NCI-H774 (cell line): ENCODE results near the gene SPON2.
"Not testable (repeated sequence)": the region's sequence is repeated elsewhere in the genome, so short reads cannot be mapped to it uniquely, and the experiment has no call there.

Source experiments
- DNase-seq: peaks from one replicate; lab custom pipeline; 2025; lab: John Stamatoyannopoulos, UW

Gene SPON2

GRCh38 chr4:1151541-1151940 is 20.8 kb downstream of the SPON2 start:
- DNase-seq = no peak

DNA sequence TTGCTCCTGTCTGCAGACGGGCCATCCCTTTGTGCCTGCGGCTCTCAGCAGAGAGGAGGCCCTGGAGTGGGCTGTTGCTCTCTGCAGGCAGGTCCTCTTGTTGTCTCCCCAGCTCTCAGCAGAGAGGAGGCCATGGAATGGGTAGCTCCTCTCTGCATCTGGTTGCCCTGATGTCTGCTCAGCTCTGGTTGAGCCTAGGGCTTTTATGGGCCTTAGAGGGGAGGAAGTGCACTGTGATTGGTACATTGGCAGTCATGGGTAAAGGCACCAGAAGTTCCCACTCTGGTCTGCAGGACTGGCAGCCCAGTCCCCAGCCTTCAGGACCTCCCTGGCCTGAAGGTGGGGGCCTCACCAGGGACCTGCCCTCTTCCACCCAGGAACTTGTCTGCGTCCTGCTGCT is 21.5 kb downstream of the SPON2 start:
- DNase-seq = no peak

DNA sequence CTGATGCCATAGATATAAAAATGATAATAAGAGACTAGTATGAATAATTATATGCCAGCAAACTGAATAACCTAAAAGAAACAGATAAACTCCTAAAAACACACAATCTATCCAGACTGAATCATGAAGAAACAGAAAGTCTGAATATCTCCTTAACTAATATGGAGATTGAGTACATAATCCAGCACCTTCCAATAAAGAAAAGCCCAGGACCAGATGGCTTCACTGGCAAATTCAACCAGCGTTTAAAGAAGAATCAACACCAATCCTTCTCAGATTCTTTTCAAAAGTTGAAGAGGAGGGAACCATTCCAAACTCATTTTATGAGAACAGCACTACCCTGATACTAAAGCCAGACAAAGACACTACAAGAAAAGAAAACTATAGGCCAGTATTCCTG is 32.5 kb downstream of the SPON2 start:
- DNase-seq = no peak

DNA sequence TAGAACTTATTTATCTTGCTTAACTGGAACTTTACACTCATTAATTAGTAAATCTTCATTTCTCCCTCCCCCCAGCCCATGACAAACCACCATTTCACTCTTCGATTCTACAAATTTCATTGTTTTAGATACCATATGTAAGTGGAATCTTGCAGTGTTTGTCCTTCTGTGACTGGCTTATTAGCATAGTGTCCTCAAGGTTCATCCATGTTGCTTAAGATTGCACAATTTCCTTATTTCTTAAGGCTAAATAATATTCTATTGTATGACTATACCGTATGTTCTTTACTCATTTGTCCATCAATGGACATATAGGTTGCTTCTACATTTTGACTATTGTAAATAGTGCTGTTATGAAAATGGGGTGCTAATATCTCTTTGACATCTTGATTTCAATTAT is 34.5 kb downstream of the SPON2 start:
- no peak for DNase-seq

GRCh38 chr4:1137063-1137776 is 35.2 kb downstream of the SPON2 start:
- no peak for DNase-seq

GRCh38 chr4:1136048-1136447 is 36.3 kb downstream of the SPON2 start:
- DNase-seq = no peak

- DNase-seq = no peak
These were observed 39.4 kb downstream of the SPON2 start for GRCh38 chr4:1133033-1133432.

DNA sequence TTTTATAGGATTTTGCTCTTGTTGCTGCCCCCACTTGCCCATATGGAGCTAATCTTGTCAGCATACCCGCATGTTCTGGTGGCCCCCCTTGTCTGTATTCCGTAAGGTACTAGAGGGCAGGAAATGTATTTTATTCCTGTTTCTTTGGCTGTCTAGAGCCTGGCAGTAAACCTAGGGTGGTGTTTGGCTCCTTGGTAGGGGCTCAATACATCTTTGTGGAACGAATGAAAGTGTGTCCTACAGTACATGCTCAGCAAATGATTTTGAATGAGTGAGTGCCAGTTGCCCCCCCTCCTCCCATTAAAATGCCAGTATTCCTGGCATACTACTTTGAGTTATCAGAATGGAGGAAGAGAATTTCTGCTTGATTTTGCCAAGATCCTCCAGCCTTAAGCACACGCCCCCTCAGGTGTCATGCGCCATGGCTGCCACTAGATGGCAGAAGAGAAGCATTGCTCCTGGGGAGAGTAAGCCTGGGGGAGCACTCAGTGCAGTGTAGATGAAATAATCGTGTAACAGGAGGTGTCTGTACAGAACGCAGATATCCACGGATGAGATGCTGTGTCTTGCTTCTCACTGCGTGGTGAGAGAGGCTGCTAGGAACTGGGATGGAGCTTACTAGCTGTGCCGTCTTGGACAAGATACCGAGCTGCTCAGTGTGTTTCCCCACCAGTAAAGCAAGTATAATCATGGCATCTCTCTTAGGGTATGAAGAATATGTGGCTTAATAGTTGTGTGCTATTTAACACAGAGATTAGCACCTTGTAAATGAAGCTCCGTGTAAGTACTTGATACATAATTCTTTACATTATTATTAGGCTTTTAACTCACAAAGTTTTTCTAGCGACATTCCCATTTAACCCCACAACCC is 41.8 kb downstream of the SPON2 start:
- peak; percentile 61 for DNase-seq

GRCh38 chr4:1126506-1126905 is 45.9 kb downstream of the SPON2 start:
- no peak for DNase-seq

DNA sequence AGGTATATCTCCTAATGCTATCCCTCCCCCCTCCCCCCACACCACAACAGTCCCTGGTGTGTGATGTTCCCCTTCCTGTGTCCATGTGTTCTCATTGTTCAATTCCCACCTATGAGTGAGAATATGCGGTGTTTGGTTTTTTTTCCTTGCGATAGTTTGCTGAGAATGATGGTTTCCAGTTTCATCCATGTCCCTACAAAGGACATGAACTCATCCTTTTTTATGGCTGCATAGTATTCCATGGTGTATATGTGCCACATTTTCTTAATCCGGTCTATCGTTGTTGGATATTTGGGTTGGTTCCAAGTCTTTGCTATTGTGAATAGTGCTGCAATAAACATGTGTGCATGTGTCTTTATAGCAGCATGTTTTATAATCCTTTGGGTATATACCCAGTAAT is 46.9 kb downstream of the SPON2 start:
- DNase-seq = not testable (repeated sequence)

GRCh38 chr4:1124818-1125217 is 47.6 kb downstream of the SPON2 start:
- no peak for DNase-seq

- no peak for DNase-seq
These were observed 49.9 kb downstream of the SPON2 start for GRCh38 chr4:1122505-1122904.
